K562 (cell line): Measurements from ENCODE around the gene KIF15. TPM values are rescaled to one million over a fixed set of nuclear protein-coding genes. Genes with fewer than 3 reads are reported as not detected.

ENCODE experiments used
- ATAC-seq: fragments of 200-7000 bp; cut with Tn5 transposase; 3 replicates; pipeline ENCODE4 v1.9.1; 2020; ENCODE audit warnings: moderate library complexity
- BruUV-seq: library from RNA; stranded (reverse); fragments of 400-500 nt; replicated peaks from 2 replicates; lab custom pipeline; 2021; lab: Mats Ljungman, UMichigan
- CTCF ChIA-PET: fragments of 300-600 bp; formaldehyde crosslinking; extraction: SDS; loops from one replicate; lab custom pipeline; 2021; ENCODE audit warnings: low intra/inter-chr PET ratio; lab: Yijun Ruan, JAX
- POLR2A ChIA-PET: fragments of 300-600, 350-650 bp; sonication (Branson Sonifier 250); formaldehyde crosslinking; extraction: SDS; loops from one replicate; lab custom pipeline; 2021; ENCODE audit warnings: antibody characterized with exemption, inconsistent platforms; lab: Yijun Ruan, JAX
- DNase-seq, 4 experiments: peaks; one replicate each; pipeline versions ENCODE4 v3.0.0 to v3.0.0-alpha.2; 2011 to 2018; ENCODE audit warnings: low spot score in 3 of 4, mixed read lengths in 3 of 4; ENCODE audit errors: extremely low read depth in 1 of 4
- FAIRE-seq: peaks from 2 replicates; lab custom pipeline; 2011; peaks lifted over from hg19 to GRCh38; lab: Jason Lieb, UNC
- H2AFZ ChIP-seq: 2 replicates; pipeline ENCODE4 v1.6.0; 2011; ENCODE audit warnings: low read depth, low read length, control low read depth, inconsistent platforms
- H3K27ac ChIP-seq: fragments of 200-600 bp; 3 replicates; pipeline ENCODE4 v1.8.0; 2011; ENCODE audit warnings: low read depth, mild to moderate bottlenecking, control low read depth, inconsistent platforms, low read length, moderate library complexity, mixed read lengths; ENCODE audit errors: extremely low read depth
- H3K27me3 ChIP-seq, 2 experiments: fragments of 300-600 bp in 1 of 2; 2 replicates in 1 of 2; 3 replicates in 1 of 2; pipeline versions ENCODE4 v1.6.0 to v1.8.0; 2011; ENCODE audit warnings: inconsistent platforms in 2 of 2, low read length in 2 of 2, mild to moderate bottlenecking in 1 of 2, mixed read lengths in 1 of 2, moderate library complexity in 1 of 2; ENCODE audit not compliant: control insufficient read depth in 2 of 2, insufficient read depth in 2 of 2
- H3K36me3 ChIP-seq: fragments of 300-600 bp; 3 replicates; pipeline ENCODE4 v1.8.0; 2011; ENCODE audit warnings: mild to moderate bottlenecking, low read length, inconsistent platforms; ENCODE audit not compliant: control insufficient read depth, insufficient read depth
- H3K4me1 ChIP-seq, 2 experiments: fragments of 200-600 bp in 1 of 2; replicated peaks in 1 of 2; 2 replicates in 1 of 2; 3 replicates in 1 of 2; pipeline versions ENCODE4 v1.5.1 to v1.8.0; 2011; ENCODE audit warnings: inconsistent platforms in 2 of 2, low read length in 2 of 2, mild to moderate bottlenecking in 1 of 2, mixed read lengths in 1 of 2, moderate library complexity in 1 of 2; ENCODE audit not compliant: control insufficient read depth in 2 of 2, insufficient read depth in 2 of 2
- H3K4me2 ChIP-seq: 2 replicates; pipeline ENCODE4 v1.6.1; 2011; ENCODE audit warnings: low read length, control low read depth, inconsistent platforms, mixed read lengths; ENCODE audit not compliant: insufficient read depth
- H3K4me3 ChIP-seq: fragments of 200-600 bp; sonication (generic), shearing (Covaris generic); 2 replicates; pipeline ENCODE4 v1.5.1; 2016; ENCODE audit warnings: control low read depth, inconsistent platforms
- H3K79me2 ChIP-seq: fragments of 200-600 bp; 3 replicates; pipeline ENCODE4 v1.8.0; 2011; ENCODE audit warnings: low read length, inconsistent platforms; ENCODE audit not compliant: control insufficient read depth, insufficient read depth
- H3K9ac ChIP-seq, 2 experiments: 2 replicates each; pipeline versions ENCODE4 v1.6.0 to v1.6.1; 2011; ENCODE audit warnings: low read depth in 2 of 2, low read length in 2 of 2, control low read depth in 1 of 2, inconsistent platforms in 1 of 2, mild to moderate bottlenecking in 1 of 2, mixed read lengths in 1 of 2; ENCODE audit not compliant: insufficient read depth in 1 of 2
- H3K9me1 ChIP-seq: one replicate; pipeline ENCODE4 v1.6.0; 2011; ENCODE audit warnings: inconsistent platforms, mild to moderate bottlenecking, low read length, moderate library complexity; ENCODE audit not compliant: control insufficient read depth, insufficient read depth
- H3K9me3 ChIP-seq: replicated peaks from 2 replicates; pipeline ENCODE4 v1.5.1; 2011; ENCODE audit warnings: low read depth, low read length, inconsistent platforms; ENCODE audit not compliant: control insufficient read depth, insufficient read depth
- H4K20me1 ChIP-seq: replicated peaks from 2 replicates; pipeline ENCODE4 v1.6.1; 2011; ENCODE audit warnings: low read length, inconsistent platforms, mixed read lengths; ENCODE audit not compliant: control insufficient read depth, insufficient read depth
- ADNP ChIP-seq: fragments of 200-800 bp; sonication (Bioruptor generic); IDR thresholded peaks from 2 replicates; pipeline ENCODE4 v1.6.1; 2016; ENCODE audit warnings: missing genetic modification characterization, missing compliant biosample characterization
- ARID4B ChIP-seq: sonication (generic); formaldehyde crosslinking; IDR thresholded peaks from 2 replicates; pipeline ENCODE4 v1.8.0; 2022; ENCODE audit warnings: mild to moderate bottlenecking, missing genetic modification reagents
- JUN ChIP-seq, 2 experiments: sonication (generic) in 1 of 2; formaldehyde crosslinking in 1 of 2; IDR thresholded peaks; 2 replicates each; pipeline versions ENCODE4 v1.6.1 to v1.8.0; 2012 to 2022; ENCODE audit warnings: borderline replicate concordance in 2 of 2, mild to moderate bottlenecking in 2 of 2, improper control_type of control experiment in 1 of 2, low read depth in 1 of 2, low read length in 1 of 2, missing genetic modification reagents in 1 of 2
- MCM2 ChIP-seq: fragments of 450-650 bp; IDR thresholded peaks from 2 replicates; pipeline ENCODE4 v1.6.1; 2017; ENCODE audit warnings: low read depth, mild to moderate bottlenecking
- MED1 ChIP-seq: sonication (generic); formaldehyde crosslinking; IDR thresholded peaks from 2 replicates; pipeline ENCODE4 v1.8.1; 2023; ENCODE audit warnings: missing genetic modification reagents, borderline replicate concordance
- MLLT1 ChIP-seq, 2 experiments: fragments of 450-650 bp; IDR thresholded peaks; 2 replicates each; pipeline ENCODE4 v1.6.1; 2016
- NFE2 ChIP-seq: IDR thresholded peaks from 2 replicates; pipeline ENCODE4 v1.6.1; 2014; ENCODE audit warnings: antibody characterized with exemption, low read depth
- PHF21A ChIP-seq: fragments of 450-650 bp; IDR thresholded peaks from 2 replicates; pipeline ENCODE4 v1.6.1; 2017; ENCODE audit warnings: low read depth, borderline replicate concordance
- WGBS: fragments of 100-300 bp; shearing (Covaris generic); methylation state at CpG from one replicate; pipeline ENCODE4 v1.1.6; 2016; ENCODE audit warnings: low coverage, mixed read lengths; ENCODE audit not compliant: insufficient coverage; ENCODE audit errors: missing lambda C conversion rate; 5-methylcytosine and 5-hydroxymethylcytosine counted together
- in situ Hi-C: fragments of 300-500 bp; cut with MboI; formaldehyde crosslinking; loops from 4 replicates; pipeline ENCODE4 v1.15.0; 2018; ENCODE audit warnings: inconsistent platforms, mixed read lengths
- intact Hi-C: fragments of 100-400 bp; cut with micrococcal nuclease; formaldehyde crosslinking; loops from 2 replicates; pipeline ENCODE4 v1.14.2; 2022
- polyA plus RNA-seq, 8 experiments: library from polyadenylated mRNA; depleted of rRNA in 4 of 8; stranded (reverse) in 5 of 8; unstranded in 3 of 8; fragments of >200 nt; fragmentation: Nextera tagmentation in 2 of 8; fragmentation: Illumina TruSeq in 1 of 8; extraction: Ambion mirVana in 2 of 8; extraction: Trizol in 1 of 8; gene quantifications; 2 replicates each; pipeline versions ENCODE4 v1.2.1 to v1.2.3, GENCODE V29; 2011 to 2014; ENCODE audit warnings: inconsistent platforms in 1 of 8, missing spikeins in 1 of 8
- total RNA-seq, 7 experiments: library from RNA; depleted of rRNA in 6 of 7; stranded (reverse); fragments of >200 nt in 6 of 7; fragmentation: Illumina TruSeq in 2 of 7; extraction: Trizol in 2 of 7; gene quantifications; 2 replicates each; pipeline versions ENCODE4 v1.2.1 to v1.2.3, GENCODE V29; 2011 to 2021; ENCODE audit warnings: low replicate concordance in 1 of 7
- TF ChIP-seq, protein P1 (sequence below): fragments of 250-450 bp; sonication (Bioruptor Pico); IDR thresholded peaks from 2 replicates; pipeline ENCODE4 v1.4.0; 2020; ENCODE audit warnings: mild to moderate bottlenecking

The KIF15 gene
- total and polyA plus RNA-seq, 9 of the 15 experiments (the other 6 are each of a cell fraction or from before 2014, with no cell fraction given): 9.0 to 45.9 (median 26.0) TPM

GRCh38 chr3:44870375-44871061, 108.9 kb downstream of the KIF15 start:
- in situ Hi-C loops: no loop called here
- Histone ChIP-seq H2AFZ (no peak overlapping the region), H3K27me3 (no peaks in the 10 kb centered on the region), H3K9ac (no peak overlapping the region), H3K27ac (no peak overlapping the region), H3K79me2 (no peaks in the 10 kb centered on the region), H3K36me3 (peaks cover 9% of the 10 kb centered on the region; the same call in 2 of the 3 replicates), H3K4me2 (no peak overlapping the region), H3K4me3 (no peak overlapping the region), H3K9me1 (no peaks in the 10 kb centered on the region), H3K4me1 (no peaks in the 10 kb centered on the region), H3K9me3 (no peaks in the 10 kb centered on the region), H4K20me1 (no peaks in the 10 kb centered on the region)
- intact Hi-C loops: no loop called here
- CTCF ChIA-PET: no interaction called here
- FAIRE-seq: no peak
- ATAC-seq: no peak
- DNase-seq: no peak
- no TSS peak for BruUV-seq
- WGBS: 71% methylated on average over 8 of the region's 8 CpGs
- POLR2A ChIA-PET: interaction anchor here (1.0 kb wide), 1 partner anchor 11 kb away, joined by 3 read pairs; no protein-coding TSS in a partner anchor
- no peak for TF ChIP-seq PHF21A
- TF ChIP-seq MED1 (CRISPR knock-in tag): no peak
- TF ChIP-seq JUN (IDR thresholded peaks at IDR 0.05; ENCODE audit: borderline replicate concordance, low read depth, low read length): no peak
- no peak for TF ChIP-seq JUN (CRISPR knock-in tag; IDR thresholded peaks at IDR 0.05; ENCODE audit: borderline replicate concordance)
- TF ChIP-seq MLLT1 (IDR thresholded peaks at IDR 0.05): no peak
- TF ChIP-seq MCM2: no peak
- TF ChIP-seq ARID4B: no peak
- TF ChIP-seq, protein P1, sequence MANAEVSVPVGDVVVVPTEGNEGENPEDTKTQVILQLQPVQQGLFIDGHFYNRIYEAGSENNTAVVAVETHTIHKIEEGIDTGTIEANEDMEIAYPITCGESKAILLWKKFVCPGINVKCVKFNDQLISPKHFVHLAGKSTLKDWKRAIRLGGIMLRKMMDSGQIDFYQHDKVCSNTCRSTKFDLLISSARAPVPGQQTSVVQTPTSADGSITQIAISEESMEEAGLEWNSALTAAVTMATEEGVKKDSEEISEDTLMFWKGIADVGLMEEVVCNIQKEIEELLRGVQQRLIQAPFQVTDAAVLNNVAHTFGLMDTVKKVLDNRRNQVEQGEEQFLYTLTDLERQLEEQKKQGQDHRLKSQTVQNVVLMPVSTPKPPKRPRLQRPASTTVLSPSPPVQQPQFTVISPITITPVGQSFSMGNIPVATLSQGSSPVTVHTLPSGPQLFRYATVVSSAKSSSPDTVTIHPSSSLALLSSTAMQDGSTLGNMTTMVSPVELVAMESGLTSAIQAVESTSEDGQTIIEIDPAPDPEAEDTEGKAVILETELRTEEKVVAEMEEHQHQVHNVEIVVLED (CRISPR knock-in tag): no peak
- TF ChIP-seq ADNP (tag): no peak
- TF ChIP-seq NFE2: no peak
